Measurements from ENCODE around the gene ASIC3. TPM values are rescaled to one million over a fixed set of nuclear protein-coding genes. Genes with fewer than 3 reads are reported as not detected.

The ASIC3 gene
- total RNA-seq, 2 donors from 2014 or later: 1.1 to 1.2 TPM

GRCh38 chr7:151095828-151096475, 47.6 kb downstream of the ASIC3 start:
- DNase-seq (ENCODE audit: low spot score): no peak
- Histone ChIP-seq H3K36me3 (no peaks in the 10 kb centered on the region), H3K4me3 (no peak overlapping the region), H3K27me3 (no peaks in the 10 kb centered on the region), H3K27ac (no peak overlapping the region), H3K4me1 (peaks cover 0 to 28% of the 10 kb centered on the region in 2 donors), H3K9me3 (no peaks in the 10 kb centered on the region)
- TF ChIP-seq CTCF (IDR thresholded peaks at IDR 0.05): no peak

- peaks cover 2% of the 10 kb centered on the region for H3K36me3 ChIP-seq
- no peaks in the 10 kb centered on the region for H3K27me3 ChIP-seq
- H3K4me1 ChIP-seq: peaks cover 0 to 23% of the 10 kb centered on the region in 2 donors
- no peak for DNase-seq (ENCODE audit: low spot score)
- no peaks in the 10 kb centered on the region for H3K9me3 ChIP-seq
- no peak for TF ChIP-seq CTCF (IDR thresholded peaks at IDR 0.05)
- no peak overlapping the region for H3K4me3 ChIP-seq
- no peak overlapping the region for H3K27ac ChIP-seq
Observed at GRCh38 chr7:151099486-151100211, 51.3 kb downstream of the ASIC3 start.

GRCh38 chr7:151100921-151101320, 52.6 kb downstream of the ASIC3 start:
- H3K27me3 ChIP-seq: no peaks in the 10 kb centered on the region
- H3K4me3 ChIP-seq: no peak overlapping the region
- peaks cover 4% of the 10 kb centered on the region for H3K36me3 ChIP-seq
- no peaks in the 10 kb centered on the region for H3K9me3 ChIP-seq
- H3K27ac ChIP-seq: no peak overlapping the region
- no peak for TF ChIP-seq CTCF (IDR thresholded peaks at IDR 0.05)
- peaks cover 0 to 23% of the 10 kb centered on the region in 2 donors for H3K4me1 ChIP-seq
- DNase-seq (ENCODE audit: low spot score): no peak

- H3K36me3 ChIP-seq: peaks cover 4% of the 10 kb centered on the region
- peaks cover 0 to 23% of the 10 kb centered on the region in 2 donors for H3K4me1 ChIP-seq
- H3K4me3 ChIP-seq: no peak overlapping the region
- no peaks in the 10 kb centered on the region for H3K27me3 ChIP-seq
- no peak for DNase-seq (ENCODE audit: low spot score)
- H3K9me3 ChIP-seq: no peaks in the 10 kb centered on the region
- no peak overlapping the region for H3K27ac ChIP-seq
- no peak for TF ChIP-seq CTCF (IDR thresholded peaks at IDR 0.05)
Observed at GRCh38 chr7:151101621-151102396, 53.5 kb downstream of the ASIC3 start.

Other genes starting within 250 kb of the ASIC3 start
- gene TMEM176B, start 248.2 kb upstream of the ASIC3 start, total RNA-seq: 100 to 1,000 TPM; 162 to 227 TPM
- 100 to 1,000 TPM in 1 of 2 donors, 10 to 100 TPM in 1; 56.3 to 102 TPM for gene TMEM176A, start 247.8 kb upstream of the ASIC3 start, total RNA-seq
- gene AOC1, start 196.0 kb upstream of the ASIC3 start, total RNA-seq: not detected
- gene KCNH2, start 70.2 kb upstream of the ASIC3 start, total RNA-seq: 100 to 1,000 TPM; 119 to 128 TPM
- gene NOS3, start 57.5 kb upstream of the ASIC3 start, total RNA-seq: 10 to 100 TPM; 14.5 to 78.6 TPM
- not detected for gene ATG9B, start 24.0 kb upstream of the ASIC3 start, total RNA-seq
- gene ABCB8, start 20.1 kb upstream of the ASIC3 start, total RNA-seq: 10 to 100 TPM; 11.9 to 20.6 TPM
- gene CDK5, start 9.4 kb downstream of the ASIC3 start, total RNA-seq: 1 to 10 TPM; 4.4 to 4.9 TPM
- gene SLC4A2, start 11.1 kb downstream of the ASIC3 start, total RNA-seq: 100 to 1,000 TPM in 1 of 2 donors, 10 to 100 TPM in 1; 55.3 to 114 TPM
- 10 to 100 TPM; 85.9 to 96.4 TPM for gene FASTK, start 32.3 kb downstream of the ASIC3 start, total RNA-seq
- gene TMUB1, start 35.0 kb downstream of the ASIC3 start, total RNA-seq: 10 to 100 TPM; 28.0 to 53.6 TPM
- 10 to 100 TPM; 29.8 to 42.1 TPM for gene AGAP3, start 37.9 kb downstream of the ASIC3 start, total RNA-seq
- gene GBX1, start 119.2 kb downstream of the ASIC3 start, total RNA-seq: not detected
- 10 to 100 TPM in 1 of 2 donors, 1 to 10 TPM in 1; 4.0 to 11.6 TPM for gene ASB10, start 138.7 kb downstream of the ASIC3 start, total RNA-seq
- not detected for gene H2BK1, start 162.0 kb downstream of the ASIC3 start, total RNA-seq
- gene ABCF2, start 178.7 kb downstream of the ASIC3 start, total RNA-seq: 10 to 100 TPM; 29.7 to 38.6 TPM
- gene CHPF2, start 184.0 kb downstream of the ASIC3 start, total RNA-seq: 10 to 100 TPM; 24.7 to 38.1 TPM
- 100 to 1,000 TPM in 1 of 2 donors, 10 to 100 TPM in 1; 81.5 to 125 TPM for gene SMARCD3, start 200.2 kb downstream of the ASIC3 start, total RNA-seq

Data from right atrium auricular region (tissue), 2 donors.